ENCODE results near the gene ASTN1. TPM values are rescaled to one million over a fixed set of nuclear protein-coding genes. Genes with fewer than 3 reads are reported as not detected.

ASTN1 gene
- total RNA-seq, 1 donor from 2014 or later, result 0.22 TPM

- ATAC-seq, result peak; percentile 98
- peak; percentile 70 for DNase-seq
- intact Hi-C loops (cut with micrococcal nuclease), result no loop called here
Observed at GRCh38 chr1:177170756-177171535, 6.4 kb upstream of the ASTN1 start, which contains the start of gene BRINP2. Gene BRINP2 (plus strand): TSS chr1:177170958. CDS start chr1:177229877, 58,919 bp downstream.

GRCh38 chr1:177165069-177165439 is 542 bp upstream of the ASTN1 start:
- intact Hi-C loops (cut with micrococcal nuclease), result no loop called here
- DNase-seq (no peak), ATAC-seq (no peak)

GRCh38 chr1:177163844-177164379 is 600 bp downstream of the ASTN1 start:
- DNase-seq (no peak), ATAC-seq (no peak)
- intact Hi-C loops (cut with micrococcal nuclease), result no loop called here

- ATAC-seq (no peak), DNase-seq (no peak)
- intact Hi-C loops (cut with micrococcal nuclease), result no loop called here
Observed at GRCh38 chr1:177162243-177162642, 2.3 kb downstream of the ASTN1 start.

GRCh38 chr1:177146499-177146898 is 18.0 kb downstream of the ASTN1 start:
- DNase-seq (no peak), ATAC-seq (no peak)
- intact Hi-C loops (cut with micrococcal nuclease), result no loop called here

GRCh38 chr1:177145106-177146070 is 19.1 kb downstream of the ASTN1 start:
- intact Hi-C loops (cut with micrococcal nuclease), result no loop called here
- ATAC-seq, result peak; percentile 87
- no peak for DNase-seq

GRCh38 chr1:177142791-177143271 is 21.7 kb downstream of the ASTN1 start:
- intact Hi-C loops (cut with micrococcal nuclease), result no loop called here
- no peak for DNase-seq
- no peak for ATAC-seq

- no peak for ATAC-seq
- DNase-seq, result no peak
- intact Hi-C loops (cut with micrococcal nuclease), result no loop called here
Observed at GRCh38 chr1:177142010-177142409, 22.5 kb downstream of the ASTN1 start.

GRCh38 chr1:177138347-177138746 is 26.2 kb downstream of the ASTN1 start:
- DNase-seq, result no peak
- intact Hi-C loops (cut with micrococcal nuclease), result no loop called here
- peak; percentile 68 for ATAC-seq

GRCh38 chr1:177137814-177138213 is 26.7 kb downstream of the ASTN1 start:
- intact Hi-C loops (cut with micrococcal nuclease), result no loop called here
- no peak for DNase-seq
- no peak for ATAC-seq

- intact Hi-C loops (cut with micrococcal nuclease), result no loop called here
- no peak for ATAC-seq
- DNase-seq, result no peak
Observed at GRCh38 chr1:177135250-177135649, 29.3 kb downstream of the ASTN1 start.

GRCh38 chr1:177133977-177134538 is 30.5 kb downstream of the ASTN1 start:
- DNase-seq (no peak), ATAC-seq (no peak)
- intact Hi-C loops (cut with micrococcal nuclease), result no loop called here

- DNase-seq (no peak), ATAC-seq (no peak)
- intact Hi-C loops (cut with micrococcal nuclease), result no loop called here
Observed at GRCh38 chr1:177132141-177132540, 32.4 kb downstream of the ASTN1 start.

- ATAC-seq (no peak), DNase-seq (no peak)
- intact Hi-C loops (cut with micrococcal nuclease), result no loop called here
Observed at GRCh38 chr1:177131723-177132122, 32.8 kb downstream of the ASTN1 start.

GRCh38 chr1:177130451-177130945 is 34.0 kb downstream of the ASTN1 start:
- intact Hi-C loops (cut with micrococcal nuclease), result no loop called here
- no peak for ATAC-seq
- DNase-seq, result no peak

- DNase-seq (no peak), ATAC-seq (no peak)
- intact Hi-C loops (cut with micrococcal nuclease), result no loop called here
Observed at GRCh38 chr1:177128665-177129281, 35.7 kb downstream of the ASTN1 start.

GRCh38 chr1:177126267-177126666 is 38.2 kb downstream of the ASTN1 start:
- intact Hi-C loops (cut with micrococcal nuclease), result no loop called here
- no peak for ATAC-seq
- DNase-seq, result no peak

GRCh38 chr1:177124577-177125278 is 39.8 kb downstream of the ASTN1 start:
- ATAC-seq, result no peak

More at GRCh38 chr1:177124577-177125278, 39.8 kb downstream of the ASTN1 start:
- DNase-seq, result no peak
- intact Hi-C loops (cut with micrococcal nuclease), result no loop called here
